DOHH2 (cell line): Measurements from ENCODE around the gene OSBPL3.

Source experiments
- H3F3A ChIP-seq: fragments of 200-600 bp; sonication (generic), shearing (Covaris generic); 2 replicates; pipeline ENCODE4 v1.6.0; 2016; ENCODE audit warnings: antibody characterized with exemption, mild to moderate bottlenecking; ENCODE audit not compliant: control insufficient read depth, insufficient read depth
- H3K27ac ChIP-seq: fragments of 200-600 bp; sonication (generic); 2 replicates; pipeline ENCODE4 v1.5.1; 2014; ENCODE audit warnings: low read depth, mild to moderate bottlenecking, low read length, moderate library complexity
- H3K27me3 ChIP-seq: fragments of 200-600 bp; sonication (generic); 2 replicates; pipeline ENCODE4 v1.6.1; 2014; ENCODE audit warnings: mild to moderate bottlenecking, low read length, mixed read lengths; ENCODE audit not compliant: control insufficient read depth
- H3K36me3 ChIP-seq: fragments of 200-600 bp; sonication (generic); 2 replicates; pipeline ENCODE4 v1.6.1; 2014; ENCODE audit warnings: mild to moderate bottlenecking, low read length, moderate library complexity, mixed read lengths; ENCODE audit not compliant: control insufficient read depth
- H3K4me1 ChIP-seq: fragments of 200-600 bp; sonication (generic); 2 replicates; pipeline ENCODE4 v1.6.1; 2014; ENCODE audit warnings: mild to moderate bottlenecking, low read length, mixed read lengths; ENCODE audit not compliant: control insufficient read depth
- H3K4me2 ChIP-seq: fragments of 200-600 bp; sonication (generic); 2 replicates; pipeline ENCODE4 v1.6.0; 2014; ENCODE audit warnings: mild to moderate bottlenecking, low read length, moderate library complexity
- H3K4me3 ChIP-seq: fragments of 200-600 bp; sonication (generic); 2 replicates; pipeline ENCODE4 v1.5.1; 2014; ENCODE audit warnings: mild to moderate bottlenecking, low read length, mixed read lengths
- H3K79me2 ChIP-seq: fragments of 200-600 bp; sonication (generic); 2 replicates; pipeline ENCODE4 v1.6.1; 2014; ENCODE audit warnings: mild to moderate bottlenecking, low read length, mixed read lengths; ENCODE audit not compliant: control insufficient read depth
- H3K9me2 ChIP-seq: fragments of 200-600 bp; sonication (generic); replicated peaks from 2 replicates; pipeline ENCODE4 v1.6.1; 2014; ENCODE audit warnings: mild to moderate bottlenecking, low read length, mixed read lengths; ENCODE audit not compliant: control insufficient read depth
- H3K9me3 ChIP-seq: fragments of 200-600 bp; sonication (generic); 2 replicates; pipeline ENCODE4 v1.6.1; 2014; ENCODE audit warnings: antibody characterized with exemption, low read length, mixed read lengths; ENCODE audit not compliant: control insufficient read depth, insufficient read depth
- H4K20me1 ChIP-seq: fragments of 200-600 bp; sonication (generic); 2 replicates; pipeline ENCODE4 v1.6.0; 2014; ENCODE audit warnings: low read depth, mild to moderate bottlenecking, antibody characterized with exemption, low read length, moderate library complexity; ENCODE audit not compliant: control insufficient read depth, insufficient read depth
- EZH2phosphoT487 ChIP-seq: fragments of 200-600 bp; sonication (generic); IDR thresholded peaks from 2 replicates; pipeline ENCODE4 v1.6.1; 2017; ENCODE audit warnings: borderline replicate concordance, mild to moderate bottlenecking, antibody characterized with exemption, low read length, moderate library complexity, mixed read lengths
- TF ChIP-seq, protein P1 (sequence below): fragments of 200-600 bp; sonication (generic); IDR thresholded peaks from one replicate; pipeline ENCODE4 v1.5.1; 2014; ENCODE audit warnings: antibody characterized with exemption, mild to moderate bottlenecking, low read depth, low read length; ENCODE audit not compliant: poor library complexity, severe bottlenecking

OSBPL3 gene

DNA sequence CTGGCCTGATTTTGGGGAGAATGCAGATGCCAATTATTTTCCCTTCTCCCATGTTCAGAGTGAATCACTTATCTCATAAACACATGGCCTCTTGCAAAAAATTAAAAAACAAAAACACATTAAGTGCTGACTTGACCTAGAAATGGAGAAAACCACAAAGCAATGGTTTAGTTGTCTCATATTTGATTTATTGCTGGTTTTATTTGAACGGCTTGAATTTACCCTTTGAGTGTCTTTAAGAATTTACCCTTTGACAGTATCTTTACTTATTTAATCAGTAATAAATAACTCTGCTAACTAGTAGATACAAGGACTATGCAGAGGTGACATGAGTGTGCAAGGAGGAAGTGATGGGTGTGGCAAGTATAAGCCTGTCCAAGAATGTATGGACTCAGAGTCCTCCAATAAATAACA lies 154.6 kb downstream of the OSBPL3 start:
- H3K4me2 ChIP-seq = peak overlapping the region; percentile 28
- H3K9me2 ChIP-seq = no peaks in the 10 kb centered on the region
- TF ChIP-seq, protein P1, sequence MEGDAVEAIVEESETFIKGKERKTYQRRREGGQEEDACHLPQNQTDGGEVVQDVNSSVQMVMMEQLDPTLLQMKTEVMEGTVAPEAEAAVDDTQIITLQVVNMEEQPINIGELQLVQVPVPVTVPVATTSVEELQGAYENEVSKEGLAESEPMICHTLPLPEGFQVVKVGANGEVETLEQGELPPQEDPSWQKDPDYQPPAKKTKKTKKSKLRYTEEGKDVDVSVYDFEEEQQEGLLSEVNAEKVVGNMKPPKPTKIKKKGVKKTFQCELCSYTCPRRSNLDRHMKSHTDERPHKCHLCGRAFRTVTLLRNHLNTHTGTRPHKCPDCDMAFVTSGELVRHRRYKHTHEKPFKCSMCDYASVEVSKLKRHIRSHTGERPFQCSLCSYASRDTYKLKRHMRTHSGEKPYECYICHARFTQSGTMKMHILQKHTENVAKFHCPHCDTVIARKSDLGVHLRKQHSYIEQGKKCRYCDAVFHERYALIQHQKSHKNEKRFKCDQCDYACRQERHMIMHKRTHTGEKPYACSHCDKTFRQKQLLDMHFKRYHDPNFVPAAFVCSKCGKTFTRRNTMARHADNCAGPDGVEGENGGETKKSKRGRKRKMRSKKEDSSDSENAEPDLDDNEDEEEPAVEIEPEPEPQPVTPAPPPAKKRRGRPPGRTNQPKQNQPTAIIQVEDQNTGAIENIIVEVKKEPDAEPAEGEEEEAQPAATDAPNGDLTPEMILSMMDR = no peak
- no peak for TF ChIP-seq EZH2phosphoT487
- no peaks in the 10 kb centered on the region for H3K27me3 ChIP-seq
- peak overlapping the region; percentile 33 for H3K27ac ChIP-seq
- H3F3A ChIP-seq = peaks cover 63% of the 10 kb centered on the region
- no peaks in the 10 kb centered on the region for H4K20me1 ChIP-seq
- no peak overlapping the region for H3K4me3 ChIP-seq
- no peaks in the 10 kb centered on the region for H3K9me3 ChIP-seq
- H3K4me1 ChIP-seq = peaks cover 99% of the 10 kb centered on the region
- H3K36me3 ChIP-seq = peaks cover 96% of the 10 kb centered on the region
- peaks cover 24% of the 10 kb centered on the region for H3K79me2 ChIP-seq

DNA sequence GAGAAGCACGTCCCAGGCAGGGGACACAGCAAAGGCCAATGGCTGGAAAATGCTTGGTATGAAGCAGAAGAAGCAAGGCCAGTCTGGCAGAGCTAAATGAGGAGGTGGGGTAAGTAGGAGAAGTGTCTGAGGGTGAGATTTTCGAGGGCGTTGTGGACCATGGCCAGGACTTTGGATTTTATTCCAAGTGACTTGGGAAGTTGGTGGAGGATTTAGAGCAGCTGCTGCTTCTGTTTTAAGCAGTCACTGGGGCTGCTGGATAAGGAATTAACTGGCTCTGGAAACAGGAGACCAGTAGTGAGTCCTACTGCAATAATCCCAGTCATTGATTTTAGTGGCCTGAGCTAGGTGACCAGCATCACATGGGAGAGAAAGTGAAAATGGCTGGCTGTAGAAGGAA lies 155.1 kb downstream of the OSBPL3 start:
- no peaks in the 10 kb centered on the region for H3K9me2 ChIP-seq
- peaks cover 62% of the 10 kb centered on the region for H3F3A ChIP-seq
- peaks cover 94% of the 10 kb centered on the region for H3K36me3 ChIP-seq
- H3K27me3 ChIP-seq = no peaks in the 10 kb centered on the region
- peaks cover 23% of the 10 kb centered on the region for H3K79me2 ChIP-seq
- no peak overlapping the region for H3K4me3 ChIP-seq
- no peaks in the 10 kb centered on the region for H4K20me1 ChIP-seq
- no peak overlapping the region for H3K27ac ChIP-seq
- no peak for TF ChIP-seq EZH2phosphoT487
- TF ChIP-seq, protein P1 = no peak
- no peak overlapping the region for H3K4me2 ChIP-seq
- no peaks in the 10 kb centered on the region for H3K9me3 ChIP-seq
- H3K4me1 ChIP-seq = peaks cover 99% of the 10 kb centered on the region

DNA sequence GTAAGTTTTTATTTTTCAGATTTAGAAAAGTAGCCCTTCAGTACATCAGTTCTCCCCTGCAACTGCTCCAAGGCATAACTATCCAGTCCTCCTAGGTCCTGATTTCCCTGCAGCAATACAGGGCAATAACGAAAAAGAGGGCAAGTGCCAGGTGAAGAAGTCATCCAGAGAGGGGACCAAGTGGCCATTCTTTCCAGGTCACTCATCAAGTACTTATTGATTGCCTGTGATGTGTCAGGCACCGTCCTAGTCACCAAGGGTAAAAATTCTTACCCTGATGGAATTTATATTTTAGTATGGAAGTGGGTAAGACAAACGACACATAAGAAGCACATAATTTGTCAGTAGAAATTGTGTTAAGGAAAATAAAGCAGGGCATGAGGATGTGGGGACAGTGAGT lies 155.6 kb downstream of the OSBPL3 start:
- Histone ChIP-seq H3K4me3 (no peak overlapping the region), H3F3A (peaks cover 58% of the 10 kb centered on the region), H3K27ac (peak overlapping the region; percentile 95; the same call in 1 of the 2 replicates), H3K9me2 (no peaks in the 10 kb centered on the region), H3K79me2 (peaks cover 28% of the 10 kb centered on the region), H3K36me3 (peaks cover 96% of the 10 kb centered on the region), H3K4me2 (no peak overlapping the region), H3K27me3 (no peaks in the 10 kb centered on the region), H3K9me3 (no peaks in the 10 kb centered on the region), H3K4me1 (peaks cover 99% of the 10 kb centered on the region), H4K20me1 (no peaks in the 10 kb centered on the region)
- TF ChIP-seq, protein P1 = no peak
- no peak for TF ChIP-seq EZH2phosphoT487

GRCh38 chr7:24821754-24822054 lies 158.3 kb downstream of the OSBPL3 start:
- Histone ChIP-seq H3K27ac (peak overlapping the region; percentile 95), H3K36me3 (peaks cover 95% of the 10 kb centered on the region), H3K9me2 (no peaks in the 10 kb centered on the region), H3K4me3 (peak overlapping the region; percentile 46), H3K9me3 (no peaks in the 10 kb centered on the region), H3F3A (peaks cover 49% of the 10 kb centered on the region), H3K27me3 (no peaks in the 10 kb centered on the region), H3K4me1 (peaks cover 80% of the 10 kb centered on the region), H3K4me2 (peak overlapping the region; percentile 71), H3K79me2 (peaks cover 22% of the 10 kb centered on the region), H4K20me1 (no peaks in the 10 kb centered on the region)
- TF ChIP-seq, protein P1 = no peak
- TF ChIP-seq EZH2phosphoT487 = no peak
